Left renal cortex interstitium (tissue), 4 donors: ENCODE measurements around the gene ETF1. TPM values are rescaled to one million over a fixed set of nuclear protein-coding genes. Genes with fewer than 3 reads are reported as not detected.

Experiments used
- DNase-seq, 4 donors: peaks; one replicate each; pipeline ENCODE4 v3.0.0-alpha.2; 2013; ENCODE audit warnings: low read depth in 4 of 4, low spot score in 2 of 4, missing footprints in 1 of 4
- polyA plus RNA-seq, 4 donors: library from polyadenylated mRNA; unstranded; fragments of 120-200 nt; gene quantifications; one replicate each; pipeline ENCODE4 v1.2.1, GENCODE V29; 2013; ENCODE audit not compliant: insufficient read length in 4 of 4

ETF1 gene
- polyA plus RNA-seq: 10 to 100 TPM; 66.2 to 85.7 (median 73.0) TPM

- peak; percentile 95 to 99 (median 98) for DNase-seq
Observed at GRCh38 chr5:138542956-138543729, at the start of gene ETF1. Gene ETF1 (minus strand): TSS chr5:138543236. CDS start chr5:138542918, 318 bp downstream.

- DNase-seq: no peak
Observed at GRCh38 chr5:138588013-138588788, 45.2 kb upstream of the ETF1 start.

GRCh38 chr5:138585157-138585556, 42.1 kb upstream of the ETF1 start:
- DNase-seq: no peak

- DNase-seq: no peak
Observed at GRCh38 chr5:138583984-138584637, 41.1 kb upstream of the ETF1 start.

- no peak for DNase-seq
Observed at GRCh38 chr5:138582959-138583358, 39.9 kb upstream of the ETF1 start.

- DNase-seq: no peak
Observed at GRCh38 chr5:138580777-138581176, 37.7 kb upstream of the ETF1 start.

- DNase-seq: no peak
Observed at GRCh38 chr5:138580001-138580400, 37.0 kb upstream of the ETF1 start.

GRCh38 chr5:138579517-138579863, 36.5 kb upstream of the ETF1 start:
- DNase-seq: no peak

GRCh38 chr5:138577452-138577851, 34.4 kb upstream of the ETF1 start:
- no peak for DNase-seq

GRCh38 chr5:138575194-138576015, 32.4 kb upstream of the ETF1 start, which contains the start of gene HSPA9:
Gene HSPA9 (minus strand): TSS chr5:138575401. CDS start chr5:138575318, 83 bp downstream.
- peak; percentile 99 for DNase-seq

GRCh38 chr5:138574744-138575193, 31.7 kb upstream of the ETF1 start:
- DNase-seq: no peak

- DNase-seq: no peak
Observed at GRCh38 chr5:138573949-138574670, 31.1 kb upstream of the ETF1 start.

GRCh38 chr5:138573223-138573622, 30.2 kb upstream of the ETF1 start:
- DNase-seq: no peak

- no peak for DNase-seq
Observed at GRCh38 chr5:138570871-138571270, 27.8 kb upstream of the ETF1 start.

- DNase-seq: no peak
Observed at GRCh38 chr5:138569782-138570181, 26.7 kb upstream of the ETF1 start.

GRCh38 chr5:138568061-138568824, 25.2 kb upstream of the ETF1 start:
- DNase-seq: no peak

- DNase-seq: no peak
Observed at GRCh38 chr5:138566792-138567191, 23.8 kb upstream of the ETF1 start.

- DNase-seq: no peak
Observed at GRCh38 chr5:138565100-138565821, 22.2 kb upstream of the ETF1 start.
